ENCODE results near the gene LDLRAD4. TPM values are rescaled to one million over a fixed set of nuclear protein-coding genes. Genes with fewer than 3 reads are reported as not detected.

The LDLRAD4 gene
- total RNA-seq, 1 experiment from 2014 or later, result 1.7 TPM

- CTCF ChIA-PET, result no interaction called here
- Histone ChIP-seq H3K9me3 (ENCODE audit: insufficient read depth, low read depth) (no peaks in the 10 kb centered on the region), H3K4me2 (no peak overlapping the region), H4K20me1 (ENCODE audit: insufficient read depth) (0 out of 2 replicates have a peak, but pooled peaks cover 3% of the 10 kb centered on the region), H3K9me2 (ENCODE audit: insufficient read depth) (no peaks in the 10 kb centered on the region), H3K36me3 (ENCODE audit: low read depth) (no peaks in the 10 kb centered on the region), H3K27me3 (ENCODE audit: insufficient read depth, low read depth) (peaks cover 63% of the 10 kb centered on the region), H3K4me1 (replicated peaks; ENCODE audit: insufficient read depth) (no peaks in the 10 kb centered on the region), H3F3A (ENCODE audit: insufficient read depth, low read depth) (no peaks in the 10 kb centered on the region), H3K4me3 (no peak overlapping the region), H3K27ac (no peak overlapping the region), H2AFZ (no peak overlapping the region), H3K79me2 (ENCODE audit: low read depth) (no peaks in the 10 kb centered on the region)
- POLR2A ChIA-PET (ENCODE audit: unreplicated experiment), result no interaction called here
- intact Hi-C loops (cut with micrococcal nuclease; ENCODE audit: unreplicated experiment), result no loop called here
- BruUV-seq (replicated peaks), result no TSS peak
- TF ChIP-seq CTCF (conservative IDR thresholded peaks at IDR 0.05) (no peak), EZH2 (IDR thresholded peaks at IDR 0.05; ENCODE audit: low read depth) (no peak)
- DNase-seq, result no peak
Measured at GRCh38 chr18:13323186-13323585, 104.6 kb downstream of the LDLRAD4 start.

- TF ChIP-seq CTCF (conservative IDR thresholded peaks at IDR 0.05), result no peak
- no peak for TF ChIP-seq EZH2 (IDR thresholded peaks at IDR 0.05; ENCODE audit: low read depth)
- H3K9me3 ChIP-seq (ENCODE audit: insufficient read depth, low read depth), result no peaks in the 10 kb centered on the region
- no peak overlapping the region for H3K4me2 ChIP-seq
- no peaks in the 10 kb centered on the region for H3K79me2 ChIP-seq (ENCODE audit: low read depth)
- BruUV-seq (replicated peaks), result no TSS peak
- no peaks in the 10 kb centered on the region for H3K4me1 ChIP-seq (replicated peaks; ENCODE audit: insufficient read depth)
- peaks cover 58% of the 10 kb centered on the region for H3K27me3 ChIP-seq (ENCODE audit: insufficient read depth, low read depth)
- no peaks in the 10 kb centered on the region for H3K9me2 ChIP-seq (ENCODE audit: insufficient read depth)
- H3K36me3 ChIP-seq (ENCODE audit: low read depth), result no peaks in the 10 kb centered on the region
- no peak overlapping the region for H3K4me3 ChIP-seq
- ChIA-PET POLR2A (ENCODE audit: unreplicated experiment) (no interaction called here), CTCF (no interaction called here)
- no peak overlapping the region for H3K27ac ChIP-seq
- DNase-seq, result no peak
- 0 out of 2 replicates have a peak, but pooled peaks cover 3% of the 10 kb centered on the region for H4K20me1 ChIP-seq (ENCODE audit: insufficient read depth)
- intact Hi-C loops (cut with micrococcal nuclease; ENCODE audit: unreplicated experiment), result no loop called here
- H2AFZ ChIP-seq, result no peak overlapping the region
- H3F3A ChIP-seq (ENCODE audit: insufficient read depth, low read depth), result no peaks in the 10 kb centered on the region
Measured at GRCh38 chr18:13324880-13325279, 106.3 kb downstream of the LDLRAD4 start.

GRCh38 chr18:13328213-13328612 lies 109.7 kb downstream of the LDLRAD4 start:
- POLR2A ChIA-PET (ENCODE audit: unreplicated experiment), result interaction anchor here (0.7 kb wide), 1 partner anchor 111 kb away, joined by 12 read pairs; no protein-coding TSS in a partner anchor
- Histone ChIP-seq H3K36me3 (ENCODE audit: low read depth) (no peaks in the 10 kb centered on the region), H3K4me1 (replicated peaks; ENCODE audit: insufficient read depth) (no peaks in the 10 kb centered on the region), H3K27me3 (ENCODE audit: insufficient read depth, low read depth) (peaks cover 52% of the 10 kb centered on the region), H3K9me2 (ENCODE audit: insufficient read depth) (no peaks in the 10 kb centered on the region), H3K4me3 (no peak overlapping the region), H3K4me2 (no peak overlapping the region), H3K9me3 (ENCODE audit: insufficient read depth, low read depth) (no peaks in the 10 kb centered on the region), H2AFZ (no peak overlapping the region), H4K20me1 (ENCODE audit: insufficient read depth) (0 out of 2 replicates have a peak, but pooled peaks cover 3% of the 10 kb centered on the region), H3F3A (ENCODE audit: insufficient read depth, low read depth) (no peaks in the 10 kb centered on the region), H3K27ac (no peak overlapping the region), H3K79me2 (ENCODE audit: low read depth) (no peaks in the 10 kb centered on the region)
- TF ChIP-seq CTCF (conservative IDR thresholded peaks at IDR 0.05) (no peak), EZH2 (IDR thresholded peaks at IDR 0.05; ENCODE audit: low read depth) (no peak)
- intact Hi-C loops (cut with micrococcal nuclease; ENCODE audit: unreplicated experiment), result no loop called here
- CTCF ChIA-PET, result no interaction called here
- no TSS peak for BruUV-seq (replicated peaks)
- no peak for DNase-seq

Data from PC-9 (cell line).